Loucy (cell line): Measurements from ENCODE around the gene CD164.

Experiments
- H2AFZ ChIP-seq: fragments of 200-600 bp; sonication (generic); 2 replicates; pipeline ENCODE4 v1.6.0; 2016; ENCODE audit warnings: antibody characterized with exemption, mild to moderate bottlenecking, low read length, moderate library complexity
- H3F3A ChIP-seq: fragments of 200-600 bp; 2 replicates; pipeline ENCODE4 v1.6.0; 2016; ENCODE audit warnings: antibody characterized with exemption, low read depth, mild to moderate bottlenecking
- H3K27me3 ChIP-seq: fragments of 200-600 bp; sonication (generic); 2 replicates; pipeline ENCODE4 v1.6.1; 2014; ENCODE audit warnings: low read length, mild to moderate bottlenecking; ENCODE audit not compliant: insufficient read depth, poor library complexity, severe bottlenecking
- H3K36me3 ChIP-seq: fragments of 200-600 bp; sonication (generic); 2 replicates; pipeline ENCODE4 v1.6.1; 2016; ENCODE audit warnings: low read length; ENCODE audit not compliant: insufficient read depth
- H3K4me1 ChIP-seq: fragments of 200-600 bp; sonication (generic); 2 replicates; pipeline ENCODE4 v1.5.1; 2014; ENCODE audit warnings: low read length, mild to moderate bottlenecking; ENCODE audit not compliant: insufficient read depth, poor library complexity, severe bottlenecking
- H3K4me2 ChIP-seq: fragments of 200-600 bp; sonication (generic); 2 replicates; pipeline ENCODE4 v1.6.0; 2014; ENCODE audit warnings: antibody characterized with exemption, low read length, low read depth, mild to moderate bottlenecking; ENCODE audit not compliant: poor library complexity, severe bottlenecking
- H3K4me3 ChIP-seq: fragments of 200-600 bp; sonication (generic); 2 replicates; pipeline ENCODE4 v1.5.1; 2014; ENCODE audit warnings: low read length, mild to moderate bottlenecking, mixed read lengths; ENCODE audit not compliant: poor library complexity, severe bottlenecking
- H3K79me2 ChIP-seq: fragments of 200-600 bp; sonication (generic); 2 replicates; pipeline ENCODE4 v1.6.1; 2014; ENCODE audit warnings: low read length; ENCODE audit not compliant: insufficient read depth
- H3K9ac ChIP-seq: fragments of 200-600 bp; sonication (generic); 2 replicates; pipeline ENCODE4 v1.6.0; 2014; ENCODE audit warnings: mild to moderate bottlenecking, low read depth, low read length, moderate library complexity; ENCODE audit not compliant: poor library complexity, severe bottlenecking
- H3K9me2 ChIP-seq: fragments of 200-600 bp; sonication (generic); replicated peaks from 2 replicates; pipeline ENCODE4 v1.6.1; 2016; ENCODE audit warnings: low read depth, low read length, mixed read lengths
- H3K9me3 ChIP-seq: fragments of 200-600 bp; sonication (generic); 2 replicates; pipeline ENCODE4 v1.6.1; 2014; ENCODE audit warnings: mild to moderate bottlenecking, antibody characterized with exemption, low read length, low read depth; ENCODE audit not compliant: insufficient read depth
- H4K20me1 ChIP-seq: fragments of 200-600 bp; sonication (generic); 2 replicates; pipeline ENCODE4 v1.6.0; 2014; ENCODE audit warnings: antibody characterized with exemption, low read length, mild to moderate bottlenecking; ENCODE audit not compliant: insufficient read depth, poor library complexity, severe bottlenecking
- CTCF ChIP-seq: fragments of 200-600 bp; sonication (generic); conservative IDR thresholded peaks from 2 replicates; pipeline ENCODE4 v1.5.1; 2014; ENCODE audit warnings: mild to moderate bottlenecking, antibody characterized with exemption, low read length
- EZH2phosphoT487 ChIP-seq: fragments of 200-600 bp; IDR thresholded peaks from 2 replicates; pipeline ENCODE4 v1.6.1; 2018; ENCODE audit warnings: antibody characterized with exemption, mild to moderate bottlenecking, moderate library complexity, borderline replicate concordance

Gene CD164

GRCh38 chr6:109397020-109397419 is 14.8 kb upstream of the CD164 start:
- Histone ChIP-seq H3K36me3 (no peaks in the 10 kb centered on the region), H3K27me3 (no peaks in the 10 kb centered on the region), H4K20me1 (no peaks in the 10 kb centered on the region), H3K4me1 (no peaks in the 10 kb centered on the region), H2AFZ (no peak overlapping the region), H3K4me3 (no peak overlapping the region), H3K9me2 (no peaks in the 10 kb centered on the region), H3K9me3 (no peaks in the 10 kb centered on the region), H3F3A (no peaks in the 10 kb centered on the region), H3K79me2 (no peaks in the 10 kb centered on the region), H3K4me2 (no peak overlapping the region), H3K9ac (no peak overlapping the region)
- no peak for TF ChIP-seq EZH2phosphoT487
- peak; percentile 57 for TF ChIP-seq CTCF

GRCh38 chr6:109396046-109396718 is 13.9 kb upstream of the CD164 start:
- H3K79me2 ChIP-seq, result no peaks in the 10 kb centered on the region
- H3K9me3 ChIP-seq, result no peaks in the 10 kb centered on the region
- no peaks in the 10 kb centered on the region for H3K9me2 ChIP-seq
- no peaks in the 10 kb centered on the region for H4K20me1 ChIP-seq
- no peaks in the 10 kb centered on the region for H3F3A ChIP-seq
- no peaks in the 10 kb centered on the region for H3K27me3 ChIP-seq
- no peaks in the 10 kb centered on the region for H3K36me3 ChIP-seq
- H3K4me1 ChIP-seq, result peaks cover 8% of the 10 kb centered on the region
- H3K9ac ChIP-seq, result no peak overlapping the region
- no peak overlapping the region for H3K4me3 ChIP-seq
- H2AFZ ChIP-seq, result no peak overlapping the region
- TF ChIP-seq CTCF (no peak), EZH2phosphoT487 (no peak)
- H3K4me2 ChIP-seq, result no peak overlapping the region

DNA sequence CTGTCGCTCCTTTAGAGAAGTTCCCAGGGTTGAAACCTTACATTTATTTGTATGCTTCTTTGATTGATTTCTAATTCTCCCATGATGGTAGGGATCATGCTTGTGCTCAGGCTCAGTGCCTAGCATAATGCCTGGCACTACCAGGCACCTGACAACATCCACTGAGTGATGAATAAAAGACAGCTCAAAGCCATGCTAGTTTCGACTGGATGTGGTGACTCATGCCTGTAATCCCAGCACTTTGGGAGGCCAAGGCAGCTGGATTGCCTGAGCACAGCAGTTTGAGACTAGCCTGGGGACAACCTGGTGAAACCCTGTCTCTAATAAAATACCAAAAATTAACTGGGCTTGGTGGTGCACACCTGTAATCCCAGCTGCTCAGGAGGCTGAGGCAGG is 11.6 kb upstream of the CD164 start:
- H3K4me3 ChIP-seq, result no peak overlapping the region
- H4K20me1 ChIP-seq, result no peaks in the 10 kb centered on the region
- no peaks in the 10 kb centered on the region for H3K9me2 ChIP-seq
- no peak overlapping the region for H3K9ac ChIP-seq
- no peaks in the 10 kb centered on the region for H3F3A ChIP-seq
- no peaks in the 10 kb centered on the region for H3K36me3 ChIP-seq
- no peak overlapping the region for H2AFZ ChIP-seq
- no peaks in the 10 kb centered on the region for H3K27me3 ChIP-seq
- no peaks in the 10 kb centered on the region for H3K9me3 ChIP-seq
- peaks cover 17% of the 10 kb centered on the region for H3K4me1 ChIP-seq
- no peak for TF ChIP-seq CTCF
- no peaks in the 10 kb centered on the region for H3K79me2 ChIP-seq
- H3K4me2 ChIP-seq, result no peak overlapping the region
